ENCODE measurements around the gene OLIG1.

- TF ChIP-seq, protein P1, sequence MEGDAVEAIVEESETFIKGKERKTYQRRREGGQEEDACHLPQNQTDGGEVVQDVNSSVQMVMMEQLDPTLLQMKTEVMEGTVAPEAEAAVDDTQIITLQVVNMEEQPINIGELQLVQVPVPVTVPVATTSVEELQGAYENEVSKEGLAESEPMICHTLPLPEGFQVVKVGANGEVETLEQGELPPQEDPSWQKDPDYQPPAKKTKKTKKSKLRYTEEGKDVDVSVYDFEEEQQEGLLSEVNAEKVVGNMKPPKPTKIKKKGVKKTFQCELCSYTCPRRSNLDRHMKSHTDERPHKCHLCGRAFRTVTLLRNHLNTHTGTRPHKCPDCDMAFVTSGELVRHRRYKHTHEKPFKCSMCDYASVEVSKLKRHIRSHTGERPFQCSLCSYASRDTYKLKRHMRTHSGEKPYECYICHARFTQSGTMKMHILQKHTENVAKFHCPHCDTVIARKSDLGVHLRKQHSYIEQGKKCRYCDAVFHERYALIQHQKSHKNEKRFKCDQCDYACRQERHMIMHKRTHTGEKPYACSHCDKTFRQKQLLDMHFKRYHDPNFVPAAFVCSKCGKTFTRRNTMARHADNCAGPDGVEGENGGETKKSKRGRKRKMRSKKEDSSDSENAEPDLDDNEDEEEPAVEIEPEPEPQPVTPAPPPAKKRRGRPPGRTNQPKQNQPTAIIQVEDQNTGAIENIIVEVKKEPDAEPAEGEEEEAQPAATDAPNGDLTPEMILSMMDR (IDR thresholded peaks at IDR 0.05) = no peak
- TF ChIP-seq EZH2 (IDR thresholded peaks at IDR 0.05) = no peak
Measured at GRCh38 chr21:33108228-33108627, 38.3 kb downstream of the OLIG1 start.
